ENCODE data around the gene CTNND2.
"Not testable (repeated sequence)": the region's sequence is repeated elsewhere in the genome, so short reads cannot be mapped to it uniquely, and the experiment has no call there.

CTNND2 gene

GRCh38 chr5:11869203-11869602, 35.0 kb downstream of the CTNND2 start:
- no peak for DNase-seq

- DNase-seq = no peak
Observed at GRCh38 chr5:11863911-11864310, 40.3 kb downstream of the CTNND2 start.

GRCh38 chr5:11857391-11857790, 46.9 kb downstream of the CTNND2 start:
- no peak for DNase-seq

- DNase-seq = no peak
Observed at GRCh38 chr5:11854936-11855335, 49.3 kb downstream of the CTNND2 start.

- DNase-seq = no peak
Observed at GRCh38 chr5:11853796-11854195, 50.5 kb downstream of the CTNND2 start.

- DNase-seq = no peak
Observed at GRCh38 chr5:11853140-11853539, 51.1 kb downstream of the CTNND2 start.

- no peak for DNase-seq
Observed at GRCh38 chr5:11852717-11853087, 51.5 kb downstream of the CTNND2 start.

GRCh38 chr5:11851965-11852716, 52.1 kb downstream of the CTNND2 start:
- DNase-seq = no peak

- no peak for DNase-seq
Observed at GRCh38 chr5:11851416-11851815, 52.8 kb downstream of the CTNND2 start.

- not testable (repeated sequence) for DNase-seq
Observed at GRCh38 chr5:11828566-11828965, 75.7 kb downstream of the CTNND2 start.

- DNase-seq = no peak
Observed at GRCh38 chr5:11822598-11822997, 81.6 kb downstream of the CTNND2 start.

- no peak for DNase-seq
Observed at GRCh38 chr5:11815916-11816315, 88.3 kb downstream of the CTNND2 start.

- no peak for DNase-seq
Observed at GRCh38 chr5:11815481-11815880, 88.8 kb downstream of the CTNND2 start.

- DNase-seq = no peak
Observed at GRCh38 chr5:11814373-11814772, 89.9 kb downstream of the CTNND2 start.

GRCh38 chr5:11809407-11809806, 94.8 kb downstream of the CTNND2 start:
- no peak for DNase-seq

GRCh38 chr5:11803436-11803835, 100.8 kb downstream of the CTNND2 start:
- DNase-seq = no peak

- no peak for DNase-seq
Observed at GRCh38 chr5:11801061-11801460, 103.2 kb downstream of the CTNND2 start.

GRCh38 chr5:11797132-11797531, 107.1 kb downstream of the CTNND2 start:
- no peak for DNase-seq

GRCh38 chr5:11793396-11793795, 110.8 kb downstream of the CTNND2 start:
- no peak for DNase-seq

- DNase-seq = no peak
Observed at GRCh38 chr5:11792621-11793020, 111.6 kb downstream of the CTNND2 start.

- no peak for DNase-seq
Observed at GRCh38 chr5:11791792-11792191, 112.5 kb downstream of the CTNND2 start.

GRCh38 chr5:11790201-11790600, 114.0 kb downstream of the CTNND2 start:
- DNase-seq = no peak

GRCh38 chr5:11785771-11786352, 118.4 kb downstream of the CTNND2 start:
- no peak for DNase-seq

- no peak for DNase-seq
Observed at GRCh38 chr5:11780641-11781345, 123.5 kb downstream of the CTNND2 start.
